ENCODE data around the gene WFDC10B. TPM values are rescaled to one million over a fixed set of nuclear protein-coding genes. Genes with fewer than 3 reads are reported as not detected.
"Not testable (repeated sequence)": the region's sequence is repeated elsewhere in the genome, so short reads cannot be mapped to it uniquely, and the experiment has no call there.

Gene WFDC10B
- total RNA-seq: not detected
- 6.9 TPM for polyA plus RNA-seq

GRCh38 chr20:45704969-45705637 is at the start of gene WFDC10B:
Gene WFDC10B (minus strand): TSS chr20:45705019. CDS start chr20:45685992, 19,027 bp downstream.
- H3K27ac ChIP-seq (ENCODE audit: low read depth): no peak within 1 kb of the TSS
- WGBS: 90% methylated on average over 1 of the region's 1 CpG
- DNase-seq (ENCODE audit: extremely low spot score): no peak
- no peaks in the 10 kb centered on the region for H3K4me1 ChIP-seq (ENCODE audit: insufficient read depth)
- no peaks in the 10 kb centered on the region for H3K36me3 ChIP-seq (ENCODE audit: insufficient read depth)
- H3K4me3 ChIP-seq (ENCODE audit: low read depth, low read length): no peak within 1 kb of the TSS

DNA sequence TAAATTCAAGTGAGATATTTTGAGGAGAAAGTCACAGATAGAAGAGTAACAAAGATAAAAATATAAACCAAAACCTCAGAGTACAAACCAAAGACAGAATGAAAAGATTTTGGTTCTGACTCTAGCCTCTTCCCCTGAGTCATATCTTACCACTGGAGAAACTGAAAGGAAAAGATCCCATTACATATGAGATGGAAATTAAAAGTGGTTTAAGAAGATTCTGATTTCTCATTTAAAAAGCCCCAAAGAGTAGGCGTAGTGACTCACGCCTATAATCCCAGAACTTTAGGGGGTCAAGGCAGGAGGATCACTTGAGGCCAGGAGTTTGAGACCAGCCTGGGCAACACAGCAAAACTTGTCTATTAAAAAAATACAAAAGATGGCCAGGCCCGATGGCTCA is 47.9 kb upstream of the WFDC10B start:
- Histone ChIP-seq H3K4me3 (ENCODE audit: low read depth, low read length) (no peak overlapping the region), H3K36me3 (ENCODE audit: insufficient read depth) (no peaks in the 10 kb centered on the region), H3K4me1 (ENCODE audit: insufficient read depth) (no peaks in the 10 kb centered on the region), H3K27ac (ENCODE audit: low read depth) (no peak overlapping the region)
- 79% methylated on average over 3 of the region's 3 CpGs for WGBS
- DNase-seq (ENCODE audit: extremely low spot score): no peak

DNA sequence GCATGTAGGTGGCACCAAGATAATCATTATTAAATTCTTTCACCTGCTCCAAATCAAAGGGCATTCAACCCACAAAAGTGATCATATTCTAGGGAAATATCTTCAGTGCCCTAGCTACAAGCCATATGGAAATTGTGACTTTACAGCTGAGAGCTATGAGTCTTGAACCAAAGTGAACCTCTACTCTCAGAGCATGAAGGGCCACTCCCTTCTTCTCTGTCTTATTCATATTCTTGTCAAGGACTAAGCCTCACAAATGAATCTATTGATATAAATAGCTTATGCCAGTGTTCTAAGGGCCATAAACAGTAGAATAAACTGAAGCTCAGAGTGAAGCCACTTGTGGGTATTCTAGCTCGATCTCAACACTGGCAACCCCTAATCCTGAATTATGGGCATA is 46.9 kb upstream of the WFDC10B start:
- no peak for DNase-seq (ENCODE audit: extremely low spot score)
- H3K36me3 ChIP-seq (ENCODE audit: insufficient read depth): no peaks in the 10 kb centered on the region
- no peak overlapping the region for H3K4me3 ChIP-seq (ENCODE audit: low read depth, low read length)
- H3K4me1 ChIP-seq (ENCODE audit: insufficient read depth): no peaks in the 10 kb centered on the region
- no peak overlapping the region for H3K27ac ChIP-seq (ENCODE audit: low read depth)
- WGBS: 85% methylated on average over 1 of the region's 1 CpG

DNA sequence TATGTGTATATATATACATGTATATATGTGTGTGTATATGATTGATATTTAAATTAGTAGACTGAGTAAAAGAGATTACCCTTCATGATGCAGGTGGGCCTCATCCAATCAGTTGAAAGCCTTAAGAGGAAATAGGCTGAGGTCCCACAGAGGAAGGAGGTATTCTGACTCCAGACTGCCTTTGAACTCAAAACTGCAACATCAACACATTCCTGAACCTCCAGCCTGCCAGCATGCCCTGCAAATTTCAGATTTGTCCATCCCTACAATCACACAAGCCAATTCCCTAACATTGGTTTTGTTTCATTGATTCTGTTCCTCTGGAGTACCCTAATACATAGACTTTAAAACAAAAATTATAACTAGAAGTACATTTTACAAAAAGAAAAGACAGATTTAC is 40.2 kb upstream of the WFDC10B start:
- Histone ChIP-seq H3K27ac (ENCODE audit: low read depth) (no peak overlapping the region), H3K4me1 (ENCODE audit: insufficient read depth) (no peaks in the 10 kb centered on the region), H3K4me3 (ENCODE audit: low read depth, low read length) (no peak overlapping the region), H3K36me3 (ENCODE audit: insufficient read depth) (no peaks in the 10 kb centered on the region)
- no peak for DNase-seq (ENCODE audit: extremely low spot score)

DNA sequence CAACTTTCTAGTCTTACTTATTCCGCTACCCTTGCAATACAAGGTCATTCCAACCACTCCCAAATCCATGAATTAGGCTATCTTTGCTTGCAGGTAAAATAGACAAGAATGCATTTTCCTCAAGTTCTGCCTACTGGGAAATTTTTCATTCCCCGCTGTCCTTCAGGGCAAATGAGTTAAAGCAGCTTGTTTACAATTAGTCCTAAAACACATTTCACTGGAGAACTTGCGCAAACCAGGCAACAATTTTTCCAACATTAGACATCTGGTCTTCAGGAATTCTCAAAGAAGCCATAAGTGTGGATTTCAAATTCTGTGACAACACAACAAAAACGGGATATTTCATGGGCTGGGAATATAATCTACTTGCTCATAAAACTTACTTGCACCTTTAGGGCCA is 37.8 kb upstream of the WFDC10B start:
- Histone ChIP-seq H3K27ac (ENCODE audit: low read depth) (no peak overlapping the region), H3K36me3 (ENCODE audit: insufficient read depth) (no peaks in the 10 kb centered on the region), H3K4me1 (ENCODE audit: insufficient read depth) (no peaks in the 10 kb centered on the region), H3K4me3 (ENCODE audit: low read depth, low read length) (no peak overlapping the region)
- whole genome bisulfite sequencing: 84% methylated on average over 4 of the region's 4 CpGs
- DNase-seq (ENCODE audit: extremely low spot score): no peak

- no peak for DNase-seq (ENCODE audit: extremely low spot score)
Measured at GRCh38 chr20:45735988-45736387, 31.2 kb upstream of the WFDC10B start.

DNA sequence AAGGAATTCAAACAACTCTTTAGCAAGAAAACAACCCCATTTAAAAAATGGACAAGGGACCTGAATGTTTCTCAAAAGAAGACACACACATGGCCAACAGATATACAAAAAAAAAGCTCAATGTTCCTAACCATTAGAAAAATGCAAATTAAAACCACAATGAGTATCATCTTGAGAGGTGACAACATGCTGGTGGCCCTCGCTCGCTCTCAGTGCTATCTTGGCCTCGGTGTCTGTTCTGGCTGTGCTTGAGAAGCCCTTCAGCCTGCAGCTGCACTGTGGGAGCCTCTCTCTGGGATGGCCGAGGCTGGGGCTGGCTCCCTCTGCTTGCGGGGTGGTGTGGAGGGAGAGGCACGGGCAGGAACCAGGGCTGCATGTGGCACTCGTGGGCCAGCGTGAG is 30.7 kb upstream of the WFDC10B start:
- H3K4me1 ChIP-seq (ENCODE audit: insufficient read depth): no peaks in the 10 kb centered on the region
- H3K4me3 ChIP-seq (ENCODE audit: low read depth, low read length): no peak overlapping the region
- DNase-seq (ENCODE audit: extremely low spot score): no peak
- H3K27ac ChIP-seq (ENCODE audit: low read depth): no peak overlapping the region
- 82% methylated on average over 8 of the region's 8 CpGs for WGBS
- no peaks in the 10 kb centered on the region for H3K36me3 ChIP-seq (ENCODE audit: insufficient read depth)

More at GRCh38 chr20:45735988-45736387, 31.2 kb upstream of the WFDC10B start:
- Histone ChIP-seq H3K36me3 (ENCODE audit: insufficient read depth) (no peaks in the 10 kb centered on the region), H3K4me1 (ENCODE audit: insufficient read depth) (no peaks in the 10 kb centered on the region), H3K4me3 (ENCODE audit: low read depth, low read length) (no peak overlapping the region), H3K27ac (ENCODE audit: low read depth) (no peak overlapping the region)
- 88% methylated on average over 23 of the region's 23 CpGs for WGBS

GRCh38 chr20:45732199-45732598 is 27.4 kb upstream of the WFDC10B start:
- H3K4me3 ChIP-seq (ENCODE audit: low read depth, low read length): no peak overlapping the region
- H3K4me1 ChIP-seq (ENCODE audit: insufficient read depth): no peaks in the 10 kb centered on the region
- DNase-seq (ENCODE audit: extremely low spot score): no peak
- no peaks in the 10 kb centered on the region for H3K36me3 ChIP-seq (ENCODE audit: insufficient read depth)
- H3K27ac ChIP-seq (ENCODE audit: low read depth): no peak overlapping the region

GRCh38 chr20:45727044-45727443 is 22.2 kb upstream of the WFDC10B start:
- 42% methylated on average over 2 of the region's 2 CpGs for WGBS
- H3K4me3 ChIP-seq (ENCODE audit: low read depth, low read length): no peak overlapping the region
- no peak overlapping the region for H3K27ac ChIP-seq (ENCODE audit: low read depth)
- H3K4me1 ChIP-seq (ENCODE audit: insufficient read depth): no peaks in the 10 kb centered on the region
- DNase-seq (ENCODE audit: extremely low spot score): no peak
- H3K36me3 ChIP-seq (ENCODE audit: insufficient read depth): no peaks in the 10 kb centered on the region

DNA sequence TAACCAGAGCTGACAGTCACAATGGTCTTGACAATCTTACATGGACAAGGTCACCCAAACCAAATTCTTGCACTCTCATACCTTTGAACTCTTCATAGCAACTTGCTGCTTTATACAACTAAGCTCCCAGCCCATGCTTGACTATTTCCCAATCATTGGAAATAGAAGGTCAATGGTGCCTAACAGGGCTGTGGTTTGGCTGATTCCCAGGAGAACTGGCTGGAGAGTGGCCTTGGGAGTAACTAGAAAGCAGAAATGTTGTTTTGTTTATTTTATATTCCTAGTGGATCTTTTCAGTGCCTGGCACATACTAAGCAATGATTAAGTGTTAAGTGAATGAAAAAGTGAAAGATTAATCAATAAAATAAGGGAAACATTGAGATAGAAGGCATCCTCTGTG is 20.3 kb upstream of the WFDC10B start:
- no peak overlapping the region for H3K4me3 ChIP-seq (ENCODE audit: low read depth, low read length)
- no peak overlapping the region for H3K27ac ChIP-seq (ENCODE audit: low read depth)
- no peak for DNase-seq (ENCODE audit: extremely low spot score)
- no peaks in the 10 kb centered on the region for H3K36me3 ChIP-seq (ENCODE audit: insufficient read depth)
- H3K4me1 ChIP-seq (ENCODE audit: insufficient read depth): no peaks in the 10 kb centered on the region

GRCh38 chr20:45722047-45722446 is 17.2 kb upstream of the WFDC10B start, which contains the start of gene SPINT4:
Gene SPINT4 (plus strand): TSS chr20:45722347. CDS start chr20:45722368, 21 bp downstream.
- WGBS: 68% methylated on average over 1 of the region's 1 CpG
- H3K4me1 ChIP-seq (ENCODE audit: insufficient read depth): no peaks in the 10 kb centered on the region

GRCh38 chr20:45716141-45716688 is 11.4 kb upstream of the WFDC10B start:
- not testable (repeated sequence) for H3K36me3 ChIP-seq (ENCODE audit: insufficient read depth); H3K27ac ChIP-seq (ENCODE audit: low read depth); H3K4me3 ChIP-seq (ENCODE audit: low read depth, low read length)

More at GRCh38 chr20:45722047-45722446, 17.2 kb upstream of the WFDC10B start, which contains the start of gene SPINT4:
- Histone ChIP-seq H3K27ac (ENCODE audit: low read depth) (no peak within 1 kb of the TSS), H3K36me3 (ENCODE audit: insufficient read depth) (no peaks in the 10 kb centered on the region), H3K4me3 (ENCODE audit: low read depth, low read length) (no peak within 1 kb of the TSS)
- no peak for DNase-seq (ENCODE audit: extremely low spot score)

DNA sequence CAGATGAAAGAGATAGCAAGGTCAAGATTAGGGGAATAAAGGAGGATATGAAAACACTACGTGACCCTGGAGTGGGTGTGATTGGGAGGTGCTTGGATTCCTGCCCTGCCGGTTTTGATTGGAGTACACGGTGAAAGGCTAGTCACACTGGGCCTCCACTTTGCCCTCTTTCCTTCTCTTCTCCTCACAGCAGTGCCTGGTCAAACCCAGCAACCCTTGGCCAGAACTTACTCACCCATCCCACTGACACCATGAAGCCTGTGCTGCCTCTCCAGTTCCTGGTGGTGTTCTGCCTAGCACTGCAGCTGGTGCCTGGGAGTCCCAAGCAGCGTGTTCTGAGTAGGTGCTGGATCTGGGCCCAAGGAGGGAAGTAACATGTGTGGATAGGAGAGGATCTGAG is 2.9 kb downstream of the WFDC10B start, which contains the start of gene WFDC13:
Gene WFDC13 (plus strand): TSS at position 166 of the 400 bp plus-strand sequence. CDS start 86 bp downstream, at position 252.
- DNase-seq (ENCODE audit: extremely low spot score): no peak
- WGBS: 67% methylated on average over 4 of the region's 4 CpGs
- no peak within 1 kb of the TSS for H3K4me3 ChIP-seq (ENCODE audit: low read depth, low read length)

More at GRCh38 chr20:45716141-45716688, 11.4 kb upstream of the WFDC10B start:
- DNase-seq (ENCODE audit: extremely low spot score); H3K4me1 ChIP-seq (ENCODE audit: insufficient read depth): not testable (repeated sequence)

DNA sequence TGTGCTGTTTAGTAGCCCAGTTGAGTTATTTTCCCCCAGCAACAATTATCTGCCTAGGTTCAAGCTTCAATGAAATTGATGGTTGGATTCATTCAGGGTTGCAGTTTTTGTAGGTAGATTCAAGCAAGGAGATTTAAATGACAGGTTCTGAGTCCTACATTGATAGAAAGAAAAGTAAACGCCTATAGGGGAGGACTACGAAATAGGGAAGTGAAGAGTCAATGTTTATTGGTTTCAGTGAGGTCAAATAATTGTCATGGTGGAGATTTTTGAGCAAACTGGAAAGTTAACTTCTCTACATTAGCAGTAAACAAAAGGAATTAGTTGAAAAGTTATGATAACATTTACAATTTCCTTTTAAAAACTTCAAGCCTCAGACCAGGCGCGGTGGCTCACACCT is 3.7 kb downstream of the WFDC10B start:
- no peak for DNase-seq (ENCODE audit: extremely low spot score)
- Histone ChIP-seq H3K4me3 (ENCODE audit: low read depth, low read length) (no peak overlapping the region), H3K36me3 (ENCODE audit: insufficient read depth) (no peaks in the 10 kb centered on the region), H3K27ac (ENCODE audit: low read depth) (no peak overlapping the region), H3K4me1 (ENCODE audit: insufficient read depth) (no peaks in the 10 kb centered on the region)
- WGBS: 69% methylated on average over 4 of the region's 4 CpGs

More for the DNA sequence above, 2.9 kb downstream of the WFDC10B start, which contains the start of gene WFDC13:
- peak within 1 kb of the TSS; percentile 49 for H3K27ac ChIP-seq (ENCODE audit: low read depth)
- no peaks in the 10 kb centered on the region for H3K4me1 ChIP-seq (ENCODE audit: insufficient read depth)
- H3K36me3 ChIP-seq (ENCODE audit: insufficient read depth): no peaks in the 10 kb centered on the region
